A549 (cell line): ENCODE results near the gene VPS13D. TPM values are rescaled to one million over a fixed set of nuclear protein-coding genes. Genes with fewer than 3 reads are reported as not detected.

Source experiments
- ATAC-seq, 2 experiments: fragments of 200-7000 bp in 1 of 2; fragments of >200 bp in 1 of 2; cut with Nextera tagmentation in 1 of 2; cut with Tn5 transposase in 1 of 2; 3 replicates each; pipeline versions ENCODE4 v1.8.0 to v1.9.1; 2018 to 2020; ENCODE audit warnings: mild to moderate bottlenecking in 1 of 2, moderate library complexity in 1 of 2
- CTCF ChIA-PET: fragments of 300-600 bp; sonication (Branson Sonifier 250); formaldehyde crosslinking; extraction: SDS; loops from one replicate; lab custom pipeline; 2021; ENCODE audit warnings: antibody characterized with exemption, inconsistent platforms; lab: Yijun Ruan, JAX
- POLR2A ChIA-PET: fragments of 350-600 bp; formaldehyde crosslinking; extraction: SDS; loops from one replicate; lab custom pipeline; 2021; ENCODE audit warnings: antibody characterized with exemption, inconsistent platforms; lab: Yijun Ruan, JAX
- DNase-seq, 2 experiments: peaks; one replicate each; pipeline versions ENCODE4 v3.0.0 to v3.0.0-alpha.2; 2011 to 2016; ENCODE audit warnings: low read depth in 1 of 2, low spot score in 1 of 2
- FAIRE-seq: peaks from 2 replicates; lab custom pipeline; 2011; peaks lifted over from hg19 to GRCh38; lab: Jason Lieb, UNC
- H3K27ac ChIP-seq, 2 experiments: fragments of >200 bp; sonication (Bioruptor Twin); formaldehyde crosslinking; 3 replicates each; pipeline ENCODE4 v1.5.1; 2016 to 2017
- H3K4me1 ChIP-seq: fragments of >200 bp; sonication (Bioruptor Twin); formaldehyde crosslinking; 3 replicates; pipeline ENCODE4 v1.6.1; 2016
- H3K4me2 ChIP-seq: fragments of >200 bp; sonication (Bioruptor Twin); formaldehyde crosslinking; 3 replicates; pipeline ENCODE4 v1.6.1; 2016
- H3K4me3 ChIP-seq: fragments of >200 bp; sonication (Bioruptor Twin); formaldehyde crosslinking; 3 replicates; pipeline ENCODE4 v1.5.1; 2016
- H3K9me3 ChIP-seq: fragments of >200 bp; sonication (Bioruptor Twin); formaldehyde crosslinking; 3 replicates; pipeline ENCODE4 v1.6.1; 2016
- BHLHE40 ChIP-seq: IDR thresholded peaks from 2 replicates; pipeline ENCODE4 v1.6.1; 2012; ENCODE audit warnings: low read depth, low read length, inconsistent platforms
- CEBPB ChIP-seq, 2 experiments: fragments of >200 bp in 1 of 2; sonication (Bioruptor Twin) in 1 of 2; formaldehyde crosslinking in 1 of 2; IDR thresholded peaks; 2 replicates each; pipeline ENCODE4 v1.6.1; 2012 to 2016
- CTCF ChIP-seq: fragments of >200 bp; sonication (Bioruptor Twin); formaldehyde crosslinking; IDR thresholded peaks from 3 replicates; pipeline ENCODE4 v1.5.1; 2016
- EHF ChIP-seq: fragments of 250-450 bp; sonication (Bioruptor Pico); IDR thresholded peaks from 2 replicates; pipeline ENCODE4 v1.5.0; 2020; ENCODE audit warnings: mild to moderate bottlenecking
- GATA3 ChIP-seq: IDR thresholded peaks from 2 replicates; pipeline ENCODE4 v1.6.1; 2012; ENCODE audit warnings: borderline replicate concordance
- JUN ChIP-seq, 2 experiments: fragments of >200 bp; sonication (Bioruptor Twin); formaldehyde crosslinking; IDR thresholded peaks; 2 replicates in 1 of 2; 3 replicates in 1 of 2; pipeline ENCODE4 v1.6.1; 2016 to 2017
- MAFK ChIP-seq: fragments of 450-650 bp; IDR thresholded peaks from 2 replicates; pipeline ENCODE4 v1.6.1; 2014; ENCODE audit not compliant: partially characterized antibody
- MAZ ChIP-seq: fragments of 150-350 bp; IDR thresholded peaks from 2 replicates; pipeline ENCODE4 v1.6.1; 2014; ENCODE audit warnings: antibody characterized with exemption, low read depth, low read length, borderline replicate concordance
- POLR2A ChIP-seq: IDR thresholded peaks from 2 replicates; pipeline ENCODE4 v1.6.1; 2012; ENCODE audit warnings: mild to moderate bottlenecking, low read length
- POLR2AphosphoS2 ChIP-seq: conservative IDR thresholded peaks from 2 replicates; pipeline ENCODE4 v1.6.1; 2012; ENCODE audit warnings: low read length, improper control_type of control experiment, inconsistent platforms
- REST ChIP-seq: fragments of 200-600 bp; sonication (generic); IDR thresholded peaks from 2 replicates; pipeline ENCODE4 v1.6.1; 2016; ENCODE audit warnings: antibody characterized with exemption, mild to moderate bottlenecking, moderate library complexity
- RFX5 ChIP-seq: fragments of 450-650 bp; IDR thresholded peaks from 2 replicates; pipeline ENCODE4 v1.7.1; 2014; ENCODE audit warnings: antibody characterized with exemption, mild to moderate bottlenecking, moderate library complexity
- SREBF2 ChIP-seq: fragments of 450-650 bp; IDR thresholded peaks from 2 replicates; pipeline ENCODE4 v1.6.1; 2014; ENCODE audit warnings: mild to moderate bottlenecking, moderate library complexity
- USF2 ChIP-seq: fragments of 450-650 bp; IDR thresholded peaks from 2 replicates; pipeline ENCODE4 v1.6.1; 2014; ENCODE audit warnings: antibody characterized with exemption
- ZFP36 ChIP-seq: fragments of 450-650 bp; IDR thresholded peaks from 2 replicates; pipeline ENCODE4 v1.6.1; 2014; ENCODE audit warnings: borderline replicate concordance; ENCODE audit not compliant: partially characterized antibody
- ZSCAN20 ChIP-seq: fragments of 250-450 bp; sonication (Bioruptor Pico); IDR thresholded peaks from 2 replicates; pipeline ENCODE4 v1.8.0; 2022; ENCODE audit warnings: mild to moderate bottlenecking, moderate library complexity
- WGBS: methylation state at CpG from one replicate; pipeline ENCODE4 v1.1.6; 2017; ENCODE audit errors: missing lambda C conversion rate; 5-methylcytosine and 5-hydroxymethylcytosine counted together
- polyA plus RNA-seq, 4 experiments: library from polyadenylated mRNA; depleted of rRNA in 3 of 4; stranded (reverse); fragments of >200 nt; fragmentation: RNase III in 1 of 4; extraction: RNeasy Plus Mini Kit Qiagen cat#74134 plus additional on column Dnase treatment in 1 of 4; gene quantifications; 2 replicates in 3 of 4; 3 replicates in 1 of 4; pipeline ENCODE4 v1.2.3, GENCODE V29; 2011 to 2017

The VPS13D gene
- polyA plus RNA-seq, 2 of the 4 experiments (the other 2 are of a cell fraction) = 5.4 to 15.9 TPM

- peaks cover 6% of the 10 kb centered on the region; the same call in 2 of the 3 replicates for H3K4me1 ChIP-seq
- TF ChIP-seq ZFP36 = peak; percentile 81
- no peak for TF ChIP-seq MAZ
- WGBS = 31% methylated on average over 3 of the region's 3 CpGs
- no peak overlapping the region for H3K27ac ChIP-seq
- FAIRE-seq = no peak
- DNase-seq = no peak
- ATAC-seq = no peak
- no peaks in the 10 kb centered on the region for H3K9me3 ChIP-seq
- ChIA-PET POLR2A (no interaction called here), CTCF (interaction anchor here (1.5 to 3.4 kb wide), 3 partner anchors 10 to 64 kb away, joined by 4 to 18 read pairs (median 5); no protein-coding TSS in a partner anchor)
- H3K4me3 ChIP-seq = no peak overlapping the region
- no peak overlapping the region for H3K4me2 ChIP-seq
Measured at GRCh38 chr1:12188115-12188514, 41.7 kb upstream of the VPS13D start.

GRCh38 chr1:12188657-12189327 lies 41.0 kb upstream of the VPS13D start:
- Histone ChIP-seq H3K4me3 (no peak overlapping the region), H3K27ac (no peak overlapping the region), H3K4me2 (no peak overlapping the region), H3K4me1 (peaks cover 6% of the 10 kb centered on the region; the same call in 2 of the 3 replicates), H3K9me3 (no peaks in the 10 kb centered on the region)
- ATAC-seq (no peak), DNase-seq (no peak), FAIRE-seq (no peak)
- TF ChIP-seq MAFK (no peak), USF2 (no peak), CEBPB (IDR thresholded peaks at IDR 0.05) (no peak), POLR2A (no peak), ZSCAN20 (CRISPR knock-in tag) (no peak), ZFP36 (peak; percentile 92), RFX5 (no peak)
- WGBS = 57% methylated on average over 1 of the region's 13 CpGs
- ChIA-PET CTCF (interaction anchor here (1.0 to 3.4 kb wide), 5 partner anchors 9 to 64 kb away, joined by 3 to 18 read pairs (median 5); no protein-coding TSS in a partner anchor), POLR2A (no interaction called here)

- FAIRE-seq (no peak), DNase-seq (no peak), ATAC-seq (no peak)
- ChIA-PET CTCF (interaction anchor here (1.0 to 2.4 kb wide), 4 partner anchors 8 to 64 kb away, joined by 3 to 10 read pairs (median 4); no protein-coding TSS in a partner anchor), POLR2A (no interaction called here)
- Histone ChIP-seq H3K4me3 (no peak overlapping the region), H3K9me3 (no peaks in the 10 kb centered on the region), H3K4me2 (no peak overlapping the region), H3K4me1 (peaks cover 1% of the 10 kb centered on the region; the same call in 2 of the 3 replicates), H3K27ac (no peak overlapping the region)
- no peak for TF ChIP-seq BHLHE40
- TF ChIP-seq JUN (IDR thresholded peaks at IDR 0.05) = no peak
- TF ChIP-seq CTCF = no peak
- no peak for TF ChIP-seq CEBPB (IDR thresholded peaks at IDR 0.05)
- no peak for TF ChIP-seq EHF
- no peak for TF ChIP-seq REST
- no peak for TF ChIP-seq MAFK
- TF ChIP-seq SREBF2 = no peak
- TF ChIP-seq GATA3 = no peak
- no peak for TF ChIP-seq POLR2AphosphoS2
- TF ChIP-seq, all 56 proteins: peak for 0
- WGBS = 39% methylated on average over 5 of the region's 5 CpGs
Measured at GRCh38 chr1:12189328-12189682, 40.5 kb upstream of the VPS13D start.
